WERI-Rb-1 (cell line): ENCODE results near the gene RNF112.

Experiments
- DNase-seq: peaks from one replicate; pipeline ENCODE4 v3.0.0-alpha.2; 2020
- H3K27ac ChIP-seq: fragments of 250-450 bp; sonication (Bioruptor Pico); 2 replicates; pipeline ENCODE4 v1.5.1; 2020; ENCODE audit warnings: mild to moderate bottlenecking, moderate library complexity
- H3K27me3 ChIP-seq: fragments of 250-450 bp; sonication (Bioruptor Pico); 2 replicates; pipeline ENCODE4 v1.5.1; 2021; ENCODE audit warnings: mild to moderate bottlenecking, low read depth, moderate library complexity; ENCODE audit not compliant: insufficient read depth, severe bottlenecking
- H3K36me3 ChIP-seq: fragments of 250-450 bp; sonication (Bioruptor Pico); 2 replicates; pipeline ENCODE4 v1.5.1; 2020; ENCODE audit warnings: mild to moderate bottlenecking, moderate library complexity
- H3K4me3 ChIP-seq: 2 replicates; pipeline ENCODE4 v1.5.1; 2011; ENCODE audit warnings: low read depth, mild to moderate bottlenecking, control low read depth, low read length
- H3K9me3 ChIP-seq: fragments of 250-450 bp; sonication (Bioruptor Pico); 2 replicates; pipeline ENCODE4 v1.5.1; 2021; ENCODE audit warnings: mild to moderate bottlenecking, moderate library complexity; ENCODE audit not compliant: severe bottlenecking
- TF ChIP-seq, protein P1 (sequence below): IDR thresholded peaks from 2 replicates; pipeline ENCODE4 v1.5.1; 2011; ENCODE audit warnings: low read depth, mild to moderate bottlenecking, control low read depth, inconsistent platforms, low read length

RNF112 gene

GRCh38 chr17:19368229-19368628, 42.8 kb upstream of the RNF112 start:
- H3K9me3 ChIP-seq: no peaks in the 10 kb centered on the region
- H3K4me3 ChIP-seq: no peak overlapping the region
- no peaks in the 10 kb centered on the region for H3K27me3 ChIP-seq
- no peaks in the 10 kb centered on the region for H3K36me3 ChIP-seq
- DNase-seq: no peak
- TF ChIP-seq, protein P1, sequence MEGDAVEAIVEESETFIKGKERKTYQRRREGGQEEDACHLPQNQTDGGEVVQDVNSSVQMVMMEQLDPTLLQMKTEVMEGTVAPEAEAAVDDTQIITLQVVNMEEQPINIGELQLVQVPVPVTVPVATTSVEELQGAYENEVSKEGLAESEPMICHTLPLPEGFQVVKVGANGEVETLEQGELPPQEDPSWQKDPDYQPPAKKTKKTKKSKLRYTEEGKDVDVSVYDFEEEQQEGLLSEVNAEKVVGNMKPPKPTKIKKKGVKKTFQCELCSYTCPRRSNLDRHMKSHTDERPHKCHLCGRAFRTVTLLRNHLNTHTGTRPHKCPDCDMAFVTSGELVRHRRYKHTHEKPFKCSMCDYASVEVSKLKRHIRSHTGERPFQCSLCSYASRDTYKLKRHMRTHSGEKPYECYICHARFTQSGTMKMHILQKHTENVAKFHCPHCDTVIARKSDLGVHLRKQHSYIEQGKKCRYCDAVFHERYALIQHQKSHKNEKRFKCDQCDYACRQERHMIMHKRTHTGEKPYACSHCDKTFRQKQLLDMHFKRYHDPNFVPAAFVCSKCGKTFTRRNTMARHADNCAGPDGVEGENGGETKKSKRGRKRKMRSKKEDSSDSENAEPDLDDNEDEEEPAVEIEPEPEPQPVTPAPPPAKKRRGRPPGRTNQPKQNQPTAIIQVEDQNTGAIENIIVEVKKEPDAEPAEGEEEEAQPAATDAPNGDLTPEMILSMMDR: no peak
- H3K27ac ChIP-seq: no peak overlapping the region

- Histone ChIP-seq H3K27ac (no peak overlapping the region), H3K36me3 (no peaks in the 10 kb centered on the region), H3K27me3 (no peaks in the 10 kb centered on the region), H3K9me3 (no peaks in the 10 kb centered on the region), H3K4me3 (no peak overlapping the region)
- no peak for DNase-seq
- TF ChIP-seq, protein P1: no peak
Observed at GRCh38 chr17:19369107-19369778, 41.8 kb upstream of the RNF112 start.

DNA sequence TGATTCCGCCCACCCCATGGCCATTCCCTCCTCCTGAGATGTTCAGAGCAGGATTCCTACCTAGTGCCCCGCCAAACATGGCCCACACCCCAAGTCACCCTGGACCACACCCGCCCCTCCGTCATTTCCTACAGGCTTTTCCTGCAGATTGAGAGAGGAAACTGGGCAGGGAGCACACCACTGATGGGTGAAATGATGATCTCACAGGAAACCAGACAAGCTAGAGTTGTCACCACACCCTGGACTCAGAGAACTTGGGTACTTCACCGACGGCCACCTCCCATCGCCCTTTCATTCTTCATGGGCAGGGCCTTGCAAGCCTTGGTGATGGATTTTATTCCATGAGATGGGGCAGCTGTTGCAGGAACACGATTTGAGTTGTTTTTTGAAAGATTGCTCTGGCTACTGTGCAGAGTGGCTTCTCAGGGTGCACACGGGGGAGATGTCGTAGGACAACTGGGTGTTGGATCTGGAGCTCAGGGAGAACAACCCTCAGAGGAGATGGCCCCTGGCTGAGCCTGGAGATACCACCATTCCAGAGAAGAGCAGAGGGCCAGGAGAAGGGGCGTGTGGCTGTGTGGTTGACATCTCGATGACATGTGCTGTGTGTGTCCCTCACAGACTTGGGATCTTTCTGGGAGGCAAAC, 41.1 kb upstream of the RNF112 start:
- TF ChIP-seq, protein P1: no peak
- Histone ChIP-seq H3K4me3 (no peak overlapping the region), H3K27ac (no peak overlapping the region), H3K9me3 (no peaks in the 10 kb centered on the region), H3K27me3 (no peaks in the 10 kb centered on the region), H3K36me3 (no peaks in the 10 kb centered on the region)
- DNase-seq: no peak

DNA sequence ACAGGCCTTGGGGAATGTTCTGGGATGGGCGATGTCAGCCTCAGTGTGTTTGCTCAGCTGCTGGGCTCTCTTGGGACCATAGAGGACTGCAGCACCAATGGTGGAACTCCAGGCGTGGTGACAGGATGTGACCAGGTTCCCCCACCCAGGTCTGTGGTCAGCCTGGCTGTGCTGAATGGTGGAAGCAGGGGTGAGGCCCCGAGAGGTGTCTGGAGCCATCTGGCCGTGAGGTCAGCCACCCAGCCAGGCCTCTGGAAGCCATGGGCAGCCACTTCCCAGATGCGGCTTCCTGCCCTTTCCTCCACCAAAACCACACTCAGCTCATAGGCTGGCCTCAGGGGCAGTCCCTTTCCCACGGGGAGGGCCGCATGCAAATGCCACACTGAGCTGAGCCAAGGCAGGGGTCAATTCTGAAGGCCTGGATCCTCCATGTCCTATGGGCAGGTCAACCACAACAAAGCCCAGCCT, 40.5 kb upstream of the RNF112 start:
- no peak for DNase-seq
- no peak overlapping the region for H3K4me3 ChIP-seq
- TF ChIP-seq, protein P1: no peak
- no peak overlapping the region for H3K27ac ChIP-seq
- no peaks in the 10 kb centered on the region for H3K36me3 ChIP-seq
- no peaks in the 10 kb centered on the region for H3K27me3 ChIP-seq
- no peaks in the 10 kb centered on the region for H3K9me3 ChIP-seq

- Histone ChIP-seq H3K36me3 (no peaks in the 10 kb centered on the region), H3K27me3 (no peaks in the 10 kb centered on the region), H3K4me3 (no peak overlapping the region), H3K9me3 (no peaks in the 10 kb centered on the region), H3K27ac (no peak overlapping the region)
- TF ChIP-seq, protein P1: no peak
- DNase-seq: no peak
Observed at GRCh38 chr17:19371259-19372010, 39.6 kb upstream of the RNF112 start.
